ENCODE results near the gene MEF2D.

DNA sequence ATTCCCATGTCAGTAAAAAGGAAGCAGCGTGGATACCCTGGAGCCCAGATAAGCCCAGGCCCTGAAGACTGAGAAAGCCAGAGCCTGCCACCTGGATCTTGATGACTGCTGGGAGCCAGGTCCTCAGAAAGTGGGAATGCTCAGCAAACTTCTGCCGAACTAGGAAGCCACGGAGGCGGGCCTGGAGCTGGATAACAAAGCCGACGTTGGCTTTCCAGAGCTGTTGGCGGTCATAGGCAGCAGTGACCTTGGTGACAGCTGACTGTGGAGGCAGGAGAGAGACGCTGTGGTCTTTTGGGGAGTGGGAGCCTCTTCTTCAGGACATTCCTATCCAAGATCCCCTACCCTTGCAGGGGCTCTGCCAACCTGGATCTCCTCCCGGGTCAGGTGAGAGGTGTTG, 47.4 kb upstream of the MEF2D start:
- TF ChIP-seq, protein P1, sequence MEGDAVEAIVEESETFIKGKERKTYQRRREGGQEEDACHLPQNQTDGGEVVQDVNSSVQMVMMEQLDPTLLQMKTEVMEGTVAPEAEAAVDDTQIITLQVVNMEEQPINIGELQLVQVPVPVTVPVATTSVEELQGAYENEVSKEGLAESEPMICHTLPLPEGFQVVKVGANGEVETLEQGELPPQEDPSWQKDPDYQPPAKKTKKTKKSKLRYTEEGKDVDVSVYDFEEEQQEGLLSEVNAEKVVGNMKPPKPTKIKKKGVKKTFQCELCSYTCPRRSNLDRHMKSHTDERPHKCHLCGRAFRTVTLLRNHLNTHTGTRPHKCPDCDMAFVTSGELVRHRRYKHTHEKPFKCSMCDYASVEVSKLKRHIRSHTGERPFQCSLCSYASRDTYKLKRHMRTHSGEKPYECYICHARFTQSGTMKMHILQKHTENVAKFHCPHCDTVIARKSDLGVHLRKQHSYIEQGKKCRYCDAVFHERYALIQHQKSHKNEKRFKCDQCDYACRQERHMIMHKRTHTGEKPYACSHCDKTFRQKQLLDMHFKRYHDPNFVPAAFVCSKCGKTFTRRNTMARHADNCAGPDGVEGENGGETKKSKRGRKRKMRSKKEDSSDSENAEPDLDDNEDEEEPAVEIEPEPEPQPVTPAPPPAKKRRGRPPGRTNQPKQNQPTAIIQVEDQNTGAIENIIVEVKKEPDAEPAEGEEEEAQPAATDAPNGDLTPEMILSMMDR (IDR thresholded peaks at IDR 0.05) = no peak
- TF ChIP-seq POLR2A (IDR thresholded peaks at IDR 0.05) = no peak

Measured in uterus (tissue), 2 donors.